COLO668 (cell line): ENCODE measurements around the gene DNAJB8.

Experiments used
- DNase-seq: peaks from one replicate; lab custom pipeline; 2025; ENCODE audit not compliant: unreplicated experiment; lab: John Stamatoyannopoulos, UW

DNAJB8 gene

GRCh38 chr3:128413413-128414205 is 53.1 kb downstream of the DNAJB8 start:
- DNase-seq, result no peak

DNA sequence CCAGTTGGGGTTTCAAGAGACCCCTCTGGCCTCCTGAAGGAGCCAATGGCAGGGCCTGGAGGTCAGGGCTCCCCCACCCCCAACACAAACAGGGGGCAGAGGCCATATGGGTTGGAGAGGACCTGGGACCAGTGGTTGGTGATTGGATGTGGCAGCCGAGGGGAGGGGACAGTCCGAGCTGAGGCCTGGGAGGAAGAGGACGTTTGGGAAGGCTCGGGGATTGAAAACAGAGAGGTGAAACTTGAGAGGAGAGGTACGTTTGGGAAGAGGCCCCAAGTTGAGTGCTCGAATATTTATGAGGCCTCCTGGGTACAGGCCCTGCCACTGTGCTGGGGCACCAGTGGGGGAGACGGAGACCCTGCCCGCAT is 53.7 kb downstream of the DNAJB8 start:
- DNase-seq, result no peak
